HG03196 (cell line): ENCODE measurements around the gene CAVIN2.

Source experiments
- ATAC-seq: cut with Tn5 transposase; IDR thresholded peaks from one replicate; pipeline ENCODE4 v1.9.1; 2021; ENCODE audit not compliant: unreplicated experiment

Gene CAVIN2

GRCh38 chr2:191866195-191866594 is 19.3 kb upstream of the CAVIN2 start:
- ATAC-seq, result no peak

GRCh38 chr2:191864628-191865374 is 17.9 kb upstream of the CAVIN2 start:
- ATAC-seq, result no peak

- ATAC-seq, result no peak
Observed at GRCh38 chr2:191863988-191864387, 17.1 kb upstream of the CAVIN2 start.

- ATAC-seq, result no peak
Observed at GRCh38 chr2:191862156-191862775, 15.4 kb upstream of the CAVIN2 start.

- ATAC-seq, result no peak
Observed at GRCh38 chr2:191860760-191861466, 14.0 kb upstream of the CAVIN2 start.

- no peak for ATAC-seq
Observed at GRCh38 chr2:191859681-191860080, 12.8 kb upstream of the CAVIN2 start.

- no peak for ATAC-seq
Observed at GRCh38 chr2:191857886-191858285, 11.0 kb upstream of the CAVIN2 start.

GRCh38 chr2:191857259-191857805 is 10.4 kb upstream of the CAVIN2 start:
- ATAC-seq, result no peak

- ATAC-seq, result no peak
Observed at GRCh38 chr2:191856111-191856876, 9.4 kb upstream of the CAVIN2 start.

GRCh38 chr2:191855382-191855781 is 8.5 kb upstream of the CAVIN2 start:
- ATAC-seq, result no peak

GRCh38 chr2:191854382-191855372 is 7.8 kb upstream of the CAVIN2 start:
- ATAC-seq, result no peak

- ATAC-seq, result no peak
Observed at GRCh38 chr2:191853843-191854242, 7.0 kb upstream of the CAVIN2 start.

GRCh38 chr2:191851158-191851557 is 4.3 kb upstream of the CAVIN2 start:
- ATAC-seq, result no peak

GRCh38 chr2:191848771-191849767 is 2.2 kb upstream of the CAVIN2 start:
- ATAC-seq, result no peak

GRCh38 chr2:191847764-191848163 is 876 bp upstream of the CAVIN2 start:
- no peak for ATAC-seq

GRCh38 chr2:191845876-191846514 is 893 bp downstream of the CAVIN2 start:
- no peak for ATAC-seq

GRCh38 chr2:191845248-191845715 is 1.6 kb downstream of the CAVIN2 start:
- ATAC-seq, result no peak

GRCh38 chr2:191844706-191845105 is 2.2 kb downstream of the CAVIN2 start:
- ATAC-seq, result no peak
